GM21737 (cell line): ENCODE measurements around the gene PIP4K2A.
A peak's percentile ranks its signal among the peaks of the same experiment; 100 is the strongest.
"Not testable (repeated sequence)": the region's sequence is repeated elsewhere in the genome, so short reads cannot be mapped to it uniquely, and the experiment has no call there.

Source experiments
- ATAC-seq: cut with Tn5 transposase; IDR thresholded peaks from one replicate; pipeline ENCODE4 v1.9.1; 2021; ENCODE audit warnings: mild to moderate bottlenecking, moderate library complexity; ENCODE audit not compliant: unreplicated experiment

Gene PIP4K2A

GRCh38 chr10:22714479-22715289, at the start of gene PIP4K2A:
Gene PIP4K2A (minus strand): TSS chr10:22714578. CDS start chr10:22714326, 252 bp downstream.
- peak; percentile 75 for ATAC-seq

- ATAC-seq, result no peak
Observed at GRCh38 chr10:22761569-22762220, 47.3 kb upstream of the PIP4K2A start.

- ATAC-seq, result no peak
Observed at GRCh38 chr10:22760025-22760424, 45.6 kb upstream of the PIP4K2A start.

- no peak for ATAC-seq
Observed at GRCh38 chr10:22758867-22759266, 44.5 kb upstream of the PIP4K2A start.

- ATAC-seq, result no peak
Observed at GRCh38 chr10:22754296-22754695, 39.9 kb upstream of the PIP4K2A start.

GRCh38 chr10:22753786-22754185, 39.4 kb upstream of the PIP4K2A start:
- ATAC-seq, result no peak

- no peak for ATAC-seq
Observed at GRCh38 chr10:22752272-22752889, 38.0 kb upstream of the PIP4K2A start.

- ATAC-seq, result no peak
Observed at GRCh38 chr10:22750131-22750530, 35.8 kb upstream of the PIP4K2A start.

GRCh38 chr10:22744858-22745257, 30.5 kb upstream of the PIP4K2A start:
- ATAC-seq, result not testable (repeated sequence)

- ATAC-seq, result peak; percentile 89
Observed at GRCh38 chr10:22742678-22743077, 28.3 kb upstream of the PIP4K2A start.

GRCh38 chr10:22741631-22742030, 27.3 kb upstream of the PIP4K2A start:
- ATAC-seq, result not testable (repeated sequence)

GRCh38 chr10:22740180-22740579, 25.8 kb upstream of the PIP4K2A start:
- ATAC-seq, result no peak

- no peak for ATAC-seq
Observed at GRCh38 chr10:22737587-22737986, 23.2 kb upstream of the PIP4K2A start.

- ATAC-seq, result no peak
Observed at GRCh38 chr10:22736134-22736533, 21.8 kb upstream of the PIP4K2A start.

- ATAC-seq, result no peak
Observed at GRCh38 chr10:22733992-22734391, 19.6 kb upstream of the PIP4K2A start.

GRCh38 chr10:22727663-22728062, 13.3 kb upstream of the PIP4K2A start:
- ATAC-seq, result no peak

GRCh38 chr10:22727112-22727511, 12.7 kb upstream of the PIP4K2A start:
- ATAC-seq, result no peak

GRCh38 chr10:22724773-22725172, 10.4 kb upstream of the PIP4K2A start:
- ATAC-seq, result no peak

GRCh38 chr10:22723783-22724182, 9.4 kb upstream of the PIP4K2A start:
- peak; percentile 37 for ATAC-seq

- ATAC-seq, result peak; percentile 74
Observed at GRCh38 chr10:22723343-22723779, 9.0 kb upstream of the PIP4K2A start.

- ATAC-seq, result no peak
Observed at GRCh38 chr10:22722626-22723169, 8.3 kb upstream of the PIP4K2A start.
